ENCODE measurements around the gene EXTL2.
A peak's percentile ranks its signal among the peaks of the same experiment; 100 is the strongest.
"Not testable (repeated sequence)": the region's sequence is repeated elsewhere in the genome, so short reads cannot be mapped to it uniquely, and the experiment has no call there.

Gene EXTL2, protein sequence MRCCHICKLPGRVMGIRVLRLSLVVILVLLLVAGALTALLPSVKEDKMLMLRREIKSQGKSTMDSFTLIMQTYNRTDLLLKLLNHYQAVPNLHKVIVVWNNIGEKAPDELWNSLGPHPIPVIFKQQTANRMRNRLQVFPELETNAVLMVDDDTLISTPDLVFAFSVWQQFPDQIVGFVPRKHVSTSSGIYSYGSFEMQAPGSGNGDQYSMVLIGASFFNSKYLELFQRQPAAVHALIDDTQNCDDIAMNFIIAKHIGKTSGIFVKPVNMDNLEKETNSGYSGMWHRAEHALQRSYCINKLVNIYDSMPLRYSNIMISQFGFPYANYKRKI

DNA sequence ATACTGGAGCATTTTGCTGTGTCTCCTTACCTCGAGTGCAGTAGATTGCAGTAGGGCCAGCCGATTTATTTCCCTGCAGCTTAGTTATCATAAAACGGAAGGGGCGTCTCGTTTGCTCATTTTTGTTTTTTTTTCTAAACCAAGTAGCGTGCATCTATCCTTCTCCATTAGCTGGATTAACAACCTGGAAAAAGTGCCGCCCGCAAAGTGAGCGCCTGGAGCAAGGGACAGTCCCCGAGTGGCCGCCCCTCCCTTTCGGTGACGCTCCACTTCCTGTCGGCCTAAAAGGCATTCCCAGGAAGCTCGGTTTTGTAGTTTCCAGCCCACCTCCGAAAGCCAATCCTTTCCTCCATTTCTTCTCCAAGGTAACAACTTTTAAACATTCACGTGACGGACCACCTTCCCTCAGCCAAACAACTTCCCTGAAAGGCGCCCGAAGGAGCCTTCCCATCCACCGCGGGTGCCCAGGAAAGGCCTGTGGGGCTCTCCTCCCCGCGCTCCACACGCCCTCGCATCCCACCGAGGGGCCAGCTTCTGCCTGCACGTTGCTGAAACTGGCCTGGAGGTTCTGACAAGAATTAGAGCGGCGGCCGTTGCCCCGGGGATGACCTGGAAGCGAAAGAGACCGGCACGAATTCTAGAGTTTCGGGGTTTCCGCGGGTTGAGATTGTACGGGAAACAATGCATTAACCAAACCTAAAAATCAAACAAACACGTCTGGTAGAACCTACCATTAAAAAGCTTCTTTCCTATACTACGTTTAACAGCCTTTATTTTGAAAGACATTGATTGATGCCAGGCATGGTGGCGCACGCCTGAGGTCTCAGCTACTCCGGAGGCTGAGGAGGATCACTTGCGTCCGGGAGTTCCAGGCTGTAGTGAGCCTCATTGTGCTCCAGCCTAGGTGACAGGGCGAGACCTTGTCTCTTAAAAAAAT, at the start of gene EXTL2:
EXTL2 (minus strand) TSS at position 240 of the 937 bp plus-strand sequence. CDS start 6,085 bp downstream, outside the sequence.
- DNase-seq (ENCODE audit: low read depth, low spot score) = peak; percentile 50

DNA sequence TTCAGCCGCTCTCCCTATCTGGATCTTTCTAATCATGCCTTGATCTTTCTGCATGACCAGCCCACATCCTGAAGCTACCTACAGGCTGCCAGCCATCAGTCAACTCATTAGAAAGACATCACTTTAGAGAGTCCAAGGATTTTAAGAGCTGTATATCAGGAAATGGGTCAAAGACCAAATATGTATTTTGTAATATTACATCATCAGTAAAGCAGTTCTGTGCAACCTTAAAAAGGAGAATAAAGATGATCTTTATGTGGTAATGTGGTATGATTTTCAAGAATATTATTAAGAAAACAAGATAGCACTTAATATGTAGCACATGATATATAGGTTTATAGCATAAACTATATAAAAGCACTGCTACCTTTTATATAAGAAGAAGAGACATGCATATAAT, 48.9 kb upstream of the EXTL2 start:
- DNase-seq (ENCODE audit: low read depth, low spot score) = no peak

DNA sequence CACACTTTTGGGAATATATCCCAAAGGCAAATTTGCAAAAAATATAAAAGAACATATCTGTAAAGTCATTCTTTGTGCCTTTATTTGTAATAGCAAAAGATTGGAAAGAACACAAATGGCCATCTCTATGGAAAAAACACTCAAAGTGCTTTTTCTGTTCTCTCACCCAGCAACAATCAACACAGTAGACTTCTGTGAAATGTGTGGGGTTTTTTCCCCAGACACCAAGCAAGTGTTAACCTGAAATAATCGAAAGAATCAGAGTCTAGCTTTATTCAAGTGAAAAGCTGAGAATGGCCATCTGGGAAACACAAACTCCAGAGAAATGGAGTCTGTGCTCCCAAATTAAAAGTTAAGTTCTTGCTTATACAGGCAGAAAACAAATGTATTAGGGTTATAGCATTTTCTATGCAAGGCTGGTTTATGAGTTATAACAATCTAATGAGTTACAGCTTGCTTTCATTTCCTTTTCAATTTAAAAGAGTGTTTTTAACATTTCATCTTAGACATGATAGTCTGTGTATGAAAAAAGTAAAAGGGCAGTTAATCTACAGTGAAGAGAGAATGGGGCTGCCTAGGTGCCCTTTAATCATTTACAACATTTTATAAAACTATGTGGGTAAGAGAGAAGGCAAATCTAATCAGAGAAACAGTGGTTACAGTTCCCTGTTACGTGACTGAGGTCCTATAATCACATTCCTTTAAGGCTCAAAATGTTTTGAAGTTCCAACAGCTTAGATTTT, 47.8 kb upstream of the EXTL2 start:
- DNase-seq (ENCODE audit: low read depth, low spot score) = no peak

DNA sequence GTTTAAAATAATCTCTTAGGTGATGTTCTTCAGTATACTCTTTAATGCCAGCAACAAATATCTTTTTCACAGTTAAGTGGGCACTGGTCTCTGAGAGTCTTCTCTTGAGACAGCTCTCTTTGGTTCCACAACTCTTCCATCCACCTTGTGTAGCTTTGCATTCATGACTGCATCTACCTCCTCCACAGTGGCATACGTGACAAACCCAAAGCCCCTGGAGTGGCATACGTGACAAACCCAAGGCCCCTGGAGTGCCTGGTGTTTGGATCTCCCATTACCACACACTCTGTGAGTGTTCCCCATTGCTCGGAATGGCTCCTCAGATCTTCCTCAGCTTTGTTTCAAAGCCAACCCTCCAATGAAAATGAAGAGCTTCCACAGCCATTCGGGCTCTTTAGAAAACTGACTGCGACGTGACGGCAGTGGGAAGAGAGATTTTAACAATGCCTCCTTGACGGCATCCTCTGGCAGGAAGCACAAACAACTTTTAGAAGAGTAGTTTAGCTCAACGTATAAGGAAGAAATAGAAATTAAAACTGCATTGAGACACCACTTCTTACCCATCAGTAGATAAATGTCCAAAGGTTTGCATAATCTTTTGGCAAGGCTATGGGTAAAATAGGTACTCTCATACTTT, 47.1 kb upstream of the EXTL2 start:
- no peak for DNase-seq (ENCODE audit: low read depth, low spot score)

DNA sequence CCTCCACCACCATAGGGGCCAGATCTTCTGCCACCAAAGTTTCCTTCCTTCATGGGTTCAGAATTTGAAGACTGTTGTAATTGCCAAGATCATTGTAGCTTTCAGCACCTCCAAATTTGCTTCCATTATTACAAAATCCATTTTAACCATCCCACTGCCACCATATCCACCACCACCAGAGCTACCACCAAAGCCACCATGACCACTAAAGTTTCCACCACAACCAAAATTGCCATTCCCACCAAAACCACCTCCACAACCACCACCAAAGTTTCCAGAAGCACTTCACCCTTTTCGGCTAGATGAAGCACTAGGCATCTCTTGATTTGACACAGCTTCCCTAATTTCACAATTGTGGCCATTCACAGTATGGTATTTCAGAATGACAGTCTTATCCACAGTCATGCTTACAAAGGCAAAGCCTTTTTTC, 46.5 kb upstream of the EXTL2 start:
- no peak for DNase-seq (ENCODE audit: low read depth, low spot score)

DNA sequence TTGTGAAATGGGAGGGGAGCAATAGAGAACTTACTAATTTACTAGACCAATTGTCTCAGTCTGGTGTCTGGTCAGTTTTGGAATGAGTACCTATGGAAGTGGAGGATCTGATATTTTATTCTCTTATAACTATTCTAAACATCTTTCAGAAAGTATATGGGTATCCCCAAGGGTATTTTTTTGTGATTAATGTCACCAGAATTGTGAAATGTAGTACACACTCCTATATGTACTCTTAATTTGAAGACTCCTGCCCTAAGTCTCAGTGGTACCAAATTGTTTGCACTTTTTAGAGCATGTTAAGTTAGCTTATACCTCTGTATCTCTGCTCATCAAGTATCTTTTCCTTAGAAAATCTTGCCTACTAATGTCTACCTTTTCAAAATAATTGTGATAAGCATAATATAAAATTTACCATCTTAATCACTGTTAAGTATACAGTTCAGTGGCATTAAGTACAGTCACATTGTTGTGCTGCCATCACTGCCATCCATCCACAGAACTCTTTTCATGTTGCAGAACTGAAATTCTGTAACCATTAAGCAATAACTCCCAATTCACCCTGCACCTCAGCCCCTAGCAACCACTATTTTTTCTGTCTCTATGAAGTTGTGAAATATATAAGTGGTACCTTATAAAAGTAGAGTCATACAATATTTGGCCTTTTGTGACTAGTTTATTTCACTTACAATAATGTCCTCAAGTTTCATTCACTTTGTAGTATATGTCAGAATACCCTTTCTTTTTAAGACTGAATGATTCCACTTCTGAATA, 41.7 kb upstream of the EXTL2 start:
- DNase-seq (ENCODE audit: low read depth, low spot score) = no peak

DNA sequence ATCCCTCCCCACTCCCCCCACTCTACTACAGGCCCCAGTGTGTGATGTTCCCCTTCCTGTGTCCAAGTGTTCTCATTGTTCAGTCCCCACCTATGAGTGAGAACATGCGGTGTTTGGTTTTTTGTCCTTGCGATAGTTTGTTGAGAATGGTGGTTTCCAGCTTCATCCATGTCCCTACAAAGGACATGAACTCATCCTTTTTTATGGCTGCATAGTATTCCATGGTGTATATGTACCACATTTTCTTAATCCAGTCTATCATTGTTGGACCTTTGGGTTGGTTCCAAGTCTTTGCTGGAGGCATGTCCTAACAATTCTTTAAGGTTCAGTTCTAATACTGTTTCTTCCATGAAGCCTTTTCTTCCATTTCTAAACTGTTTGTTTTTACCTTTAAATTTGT, 38.9 kb upstream of the EXTL2 start:
- DNase-seq (ENCODE audit: low read depth, low spot score) = not testable (repeated sequence)

DNA sequence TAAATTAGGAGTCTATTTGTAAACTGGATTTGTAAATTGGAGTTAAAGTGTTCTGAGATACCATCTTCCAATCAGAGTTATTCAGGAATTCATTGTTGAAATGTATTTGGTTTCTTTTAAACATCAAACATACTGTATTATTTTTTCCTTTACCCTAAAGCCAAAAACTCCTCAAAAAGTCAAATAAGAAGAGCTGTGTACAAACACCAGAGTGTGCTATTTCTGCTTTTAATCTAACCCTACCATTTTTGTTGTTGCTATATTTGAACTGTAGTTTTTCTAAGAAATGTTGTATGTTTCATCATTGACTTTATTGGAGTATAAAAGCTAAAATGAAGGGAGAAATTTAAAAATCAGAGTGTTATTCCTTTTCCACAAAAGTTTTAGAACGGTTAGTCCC, 37.1 kb upstream of the EXTL2 start:
- DNase-seq (ENCODE audit: low read depth, low spot score) = no peak

DNA sequence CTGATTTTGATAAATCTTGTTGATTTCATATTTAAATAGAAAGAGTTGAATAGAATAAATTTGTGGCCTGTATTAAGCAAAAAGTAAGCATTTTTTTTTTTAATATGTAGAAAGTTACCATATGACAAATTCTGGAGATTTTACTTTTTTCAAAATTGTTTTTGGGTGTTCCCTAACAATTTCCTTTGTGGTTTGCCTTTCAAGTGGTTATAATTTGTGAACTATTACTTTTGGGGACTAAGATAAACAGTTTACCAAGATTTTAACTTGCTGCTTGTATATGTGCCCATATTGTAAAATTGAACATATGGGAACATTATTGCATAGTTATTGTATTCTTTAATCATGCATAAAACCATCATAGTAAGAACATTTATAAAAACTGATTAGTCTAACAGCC, 35.9 kb upstream of the EXTL2 start:
- DNase-seq (ENCODE audit: low read depth, low spot score) = no peak

DNA sequence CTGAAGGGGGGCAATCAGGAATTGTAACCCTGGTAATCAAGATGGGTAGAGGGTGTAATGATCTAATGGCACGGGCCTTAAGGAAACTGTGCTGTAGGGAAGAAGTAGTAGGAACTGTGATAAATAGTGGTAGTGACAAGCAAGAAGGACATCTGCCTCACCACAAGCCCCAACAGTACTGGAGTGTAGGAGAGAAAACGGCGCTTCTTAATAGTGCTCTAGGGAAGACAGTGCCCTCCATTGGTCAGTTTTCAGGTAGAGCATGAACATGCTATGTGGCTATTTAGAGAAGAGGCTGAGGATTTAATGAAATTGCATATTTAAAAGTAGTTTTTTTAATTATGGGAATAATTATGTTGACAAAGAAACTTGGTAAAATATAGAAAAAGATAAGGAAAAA, 33.5 kb upstream of the EXTL2 start:
- DNase-seq (ENCODE audit: low read depth, low spot score) = no peak

DNA sequence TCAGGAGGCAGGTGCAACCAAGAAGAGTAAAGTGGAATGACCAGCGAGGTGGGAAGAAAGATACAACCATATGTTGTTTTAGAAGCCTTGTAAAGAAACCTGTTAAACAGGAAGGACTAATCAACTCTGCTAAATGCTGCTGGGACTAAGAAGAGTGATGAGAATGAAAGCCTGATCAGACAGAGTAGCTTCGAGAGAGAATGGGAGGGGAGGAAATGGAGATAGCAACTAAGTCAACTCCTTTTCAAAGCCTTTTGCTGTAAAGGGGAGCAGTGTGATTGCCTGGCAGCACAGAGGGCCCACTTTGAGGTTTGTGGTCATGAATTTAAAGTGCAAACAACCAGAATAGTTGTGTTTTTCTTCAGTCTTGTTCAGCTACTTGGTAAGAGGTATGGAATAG, 32.6 kb upstream of the EXTL2 start:
- no peak for DNase-seq (ENCODE audit: low read depth, low spot score)

DNA sequence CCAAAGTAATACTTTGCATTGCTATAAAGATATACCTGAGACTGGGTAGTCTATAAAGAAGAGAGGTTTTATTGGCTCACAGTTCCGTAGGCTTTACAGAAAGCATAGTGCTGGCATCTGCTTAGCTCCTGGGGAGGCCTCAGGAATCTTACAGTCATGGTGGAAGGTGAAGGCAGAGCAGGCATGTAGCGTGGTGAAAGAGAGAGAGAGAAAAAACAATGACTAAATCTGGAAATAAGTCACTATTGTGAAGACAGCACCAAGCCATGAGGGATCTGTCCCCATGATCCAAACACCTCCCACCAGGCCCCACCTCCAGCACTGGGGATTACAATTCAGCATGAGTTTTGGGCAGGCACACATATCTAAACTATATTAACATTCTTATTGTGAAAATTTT, 31.6 kb upstream of the EXTL2 start:
- DNase-seq (ENCODE audit: low read depth, low spot score) = no peak

DNA sequence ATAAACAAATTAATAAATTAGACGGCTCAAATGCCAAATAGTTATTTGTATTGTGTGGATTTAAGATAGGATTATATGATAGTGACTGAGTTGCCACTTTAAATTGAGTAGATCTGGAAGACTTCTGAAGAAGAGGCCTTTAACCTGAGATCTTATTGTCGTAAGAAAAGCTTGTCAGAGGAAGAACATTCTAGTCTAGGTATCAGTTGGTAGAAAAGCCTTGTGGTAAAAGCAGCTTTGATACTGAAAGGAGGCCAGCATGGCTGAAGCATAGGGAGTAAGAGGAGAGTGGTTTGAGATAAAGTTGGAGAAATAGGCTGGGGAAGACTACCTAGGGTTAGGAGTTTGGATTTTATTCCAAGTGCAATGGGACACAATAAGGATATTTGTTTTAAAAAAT, 30.3 kb upstream of the EXTL2 start:
- no peak for DNase-seq (ENCODE audit: low read depth, low spot score)

DNA sequence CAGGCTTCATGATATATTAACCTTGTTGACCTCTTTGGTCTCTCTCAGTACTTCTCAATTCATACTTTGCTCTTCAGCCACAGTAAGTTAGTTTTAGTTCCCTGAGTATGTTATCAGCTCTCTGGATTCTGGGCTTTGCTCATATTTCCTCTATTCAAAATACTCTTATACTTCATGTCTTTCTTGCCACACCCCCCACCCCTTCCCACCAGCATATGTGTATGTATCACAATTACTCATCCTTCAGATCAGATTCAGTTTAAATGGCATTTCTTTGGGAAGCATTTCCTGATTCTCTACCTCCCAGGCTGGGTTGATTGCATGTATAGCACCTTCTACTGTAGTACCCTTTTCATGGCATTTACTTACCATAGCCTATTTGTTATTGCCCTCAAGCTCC, 29.6 kb upstream of the EXTL2 start:
- DNase-seq (ENCODE audit: low read depth, low spot score) = peak; percentile 9

DNA sequence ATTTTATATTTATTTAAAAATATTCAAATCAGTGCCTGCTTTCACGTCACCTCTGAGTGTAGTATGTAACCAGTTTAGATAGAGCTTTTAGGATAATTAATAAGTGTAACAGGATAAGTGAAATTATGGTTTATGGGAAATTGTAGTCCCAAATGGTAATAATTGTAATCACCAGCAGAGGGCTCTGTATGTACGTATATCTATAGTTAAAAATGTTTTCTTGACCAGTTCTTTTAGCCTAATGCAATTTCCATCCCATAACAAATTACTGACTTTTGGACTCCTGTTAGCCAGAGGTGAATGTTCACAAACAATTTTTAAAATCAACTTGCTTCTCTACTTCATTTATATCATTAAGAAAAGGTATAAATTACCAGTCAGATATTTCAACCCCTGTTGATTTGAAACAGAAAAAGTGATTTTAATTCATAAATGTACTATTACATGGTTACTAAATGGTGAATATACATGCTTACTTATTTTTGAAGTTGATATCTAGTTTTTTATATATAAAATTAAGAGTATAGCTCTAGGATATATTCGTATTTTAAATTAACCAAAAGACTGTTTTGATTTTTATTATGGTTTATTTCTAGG, 26.6 kb upstream of the EXTL2 start:
- DNase-seq (ENCODE audit: low read depth, low spot score) = no peak

DNA sequence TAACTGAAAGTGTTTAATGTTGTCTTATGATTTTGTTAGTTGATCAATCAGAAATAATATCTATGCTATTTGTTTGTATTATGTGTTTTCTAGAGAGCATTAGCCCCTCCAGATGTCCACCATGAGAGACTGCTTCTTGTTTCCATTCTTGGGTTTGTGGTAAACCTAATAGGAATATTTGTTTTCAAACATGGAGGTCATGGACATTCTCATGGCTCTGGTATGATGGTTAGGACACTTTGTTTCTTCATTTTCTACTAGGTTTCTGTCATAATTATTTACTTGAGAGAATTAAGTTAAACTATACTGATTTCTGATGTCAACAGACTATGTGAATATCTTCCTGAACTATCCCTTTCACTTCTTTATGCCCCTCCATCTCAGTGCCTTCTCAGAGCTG, 17.4 kb upstream of the EXTL2 start:
- no peak for DNase-seq (ENCODE audit: low read depth, low spot score)

DNA sequence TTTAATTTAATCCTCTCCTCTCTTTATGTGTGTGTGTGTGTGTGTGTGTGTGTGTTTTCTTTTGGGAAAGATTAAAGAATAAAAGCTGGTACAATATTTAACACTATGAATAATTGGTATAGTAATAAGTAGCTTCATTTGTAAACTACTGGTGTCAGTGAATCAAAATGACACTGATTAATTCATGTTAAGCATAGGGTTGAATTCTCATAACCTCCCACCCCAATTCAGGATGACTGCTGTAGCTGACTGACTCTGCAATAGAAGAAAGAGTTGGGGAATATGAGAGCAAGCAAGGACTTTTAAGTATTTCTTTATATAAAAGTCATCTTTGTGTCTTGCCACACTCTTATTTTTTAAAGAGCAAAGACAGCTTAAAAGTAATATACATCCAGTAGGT, 14.4 kb upstream of the EXTL2 start:
- no peak for DNase-seq (ENCODE audit: low read depth, low spot score)

DNA sequence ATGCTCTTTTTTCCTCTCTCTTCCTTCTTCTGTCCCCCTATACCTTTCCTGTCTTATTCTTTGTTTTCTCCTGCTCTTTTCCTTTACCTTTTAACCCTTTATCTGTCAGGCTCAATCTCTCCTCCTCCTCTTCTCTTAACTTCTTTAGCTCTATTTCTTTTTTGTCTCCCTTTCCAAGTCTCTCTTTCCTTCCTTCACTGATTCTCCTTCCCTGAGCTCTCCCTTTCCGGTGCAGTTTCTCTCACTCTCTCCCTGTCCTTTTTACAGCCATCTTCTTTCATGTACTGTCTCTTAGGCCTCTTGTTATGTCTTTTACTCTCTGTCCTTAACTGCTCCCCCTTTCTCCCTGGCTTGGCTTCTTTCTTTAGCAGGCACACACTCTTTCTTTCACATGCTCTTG, 13.2 kb upstream of the EXTL2 start:
- no peak for DNase-seq (ENCODE audit: low read depth, low spot score)

DNA sequence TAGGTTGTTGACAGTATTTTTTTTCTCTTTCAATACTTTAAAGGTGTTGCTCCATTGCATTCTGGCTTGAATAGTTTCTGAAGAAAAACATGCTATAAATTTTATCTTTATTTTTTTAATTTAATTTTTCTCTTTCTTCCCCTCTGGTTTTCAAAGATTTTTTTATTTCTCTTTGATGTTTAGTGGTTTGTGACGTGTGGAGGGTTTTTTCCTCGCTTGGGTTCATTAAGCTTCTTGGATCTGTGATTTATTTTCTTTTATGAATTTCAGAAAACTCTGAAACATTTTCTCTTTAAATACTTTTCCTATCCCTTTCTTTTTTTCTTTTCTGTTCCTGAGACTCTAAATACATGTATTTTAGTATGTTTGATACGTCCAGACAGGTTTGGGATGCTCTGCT, 10.5 kb upstream of the EXTL2 start:
- DNase-seq (ENCODE audit: low read depth, low spot score) = no peak

DNA sequence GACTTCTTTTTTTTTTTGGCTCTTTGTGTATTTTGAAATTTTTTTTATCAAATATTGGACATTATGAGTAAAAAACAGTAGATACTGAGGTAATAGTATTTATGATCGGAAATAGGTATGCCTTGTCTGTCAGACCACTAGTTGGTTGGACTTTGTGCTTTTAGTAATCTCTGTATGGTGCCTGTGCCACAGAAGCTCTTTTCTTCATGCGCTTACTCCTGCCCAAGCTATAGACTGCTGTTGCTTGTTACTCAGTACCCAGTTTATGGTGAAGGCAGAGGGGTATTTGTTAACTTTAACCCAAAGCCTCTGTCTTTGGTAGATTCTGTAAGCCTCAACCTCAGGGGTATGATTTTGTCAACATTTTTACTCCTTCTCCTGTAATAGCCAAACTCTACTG, 9.9 kb upstream of the EXTL2 start:
- DNase-seq (ENCODE audit: low read depth, low spot score) = no peak

DNA sequence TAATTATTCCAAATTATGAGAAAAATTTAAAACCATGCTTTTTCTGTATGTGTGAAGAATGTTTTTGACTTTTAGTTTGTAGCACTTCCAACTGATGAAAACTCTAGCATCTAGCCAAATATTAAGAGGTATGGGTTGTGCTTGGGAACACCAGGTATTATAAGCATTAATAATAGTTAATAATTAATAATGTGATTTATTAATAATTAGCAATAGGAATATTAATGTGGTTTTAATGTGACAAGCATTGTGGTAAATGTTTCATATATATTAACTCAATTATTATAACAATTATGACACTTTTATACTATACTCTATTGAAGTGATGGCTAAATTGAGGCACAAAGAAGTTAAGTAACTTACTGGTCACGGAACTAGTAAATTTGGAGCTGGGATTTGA, 9.1 kb upstream of the EXTL2 start:
- DNase-seq (ENCODE audit: low read depth, low spot score) = no peak

Measured in activated naive CD8-positive, alpha-beta T cell treated with anti-CD3 and anti-CD28 coated beads, Interleukin-2, amount 50 U/mL, for 16 hours (primary cell).